ENCODE data around the gene FAM200B. TPM values are rescaled to one million over a fixed set of nuclear protein-coding genes. Genes with fewer than 3 reads are reported as not detected.

FAM200B gene
- total RNA-seq, 2 experiments from 2014 or later, result 18.5 to 22.1 TPM

DNA sequence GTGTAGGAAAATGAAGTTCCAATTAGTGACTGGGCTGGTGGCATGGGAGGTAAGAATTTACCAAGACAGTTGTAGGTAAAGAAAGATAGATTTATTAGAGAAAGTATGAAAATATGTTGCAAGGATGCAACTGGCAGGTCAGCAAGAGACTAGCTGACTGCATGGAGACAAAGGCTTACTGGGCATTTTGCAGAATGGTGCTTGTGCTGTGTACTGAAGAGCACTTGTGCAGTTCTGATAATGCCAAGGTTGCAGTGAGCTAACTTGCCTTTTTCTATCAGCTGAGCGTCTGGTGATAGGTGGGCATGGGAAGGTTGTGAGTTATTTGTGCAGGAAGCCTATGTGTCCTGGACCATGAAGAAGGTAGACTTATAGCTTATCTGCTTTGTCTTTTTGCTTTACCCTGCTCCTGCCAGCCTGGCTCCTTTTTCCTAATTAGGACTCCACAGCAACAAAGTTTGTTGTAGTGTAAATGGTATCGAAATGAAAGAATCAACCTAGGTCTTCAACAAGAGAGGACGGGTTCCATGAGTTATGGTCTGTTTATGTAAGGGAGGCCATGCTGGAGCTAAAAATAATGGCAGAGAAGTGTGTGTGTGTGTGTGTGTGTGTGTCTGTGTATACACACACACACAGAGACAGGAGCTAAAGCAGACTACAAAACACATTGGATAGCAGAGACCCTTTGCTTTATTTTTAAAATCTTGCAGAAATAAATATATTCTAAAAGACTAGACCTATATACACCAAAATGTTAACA, 36.2 kb downstream of the FAM200B start:
- no peak for ATAC-seq (ENCODE audit: poor library complexity)
- Histone ChIP-seq H3K36me3 (ENCODE audit: insufficient read depth, low read length) (no peaks in the 10 kb centered on the region), H3K27ac (ENCODE audit: low read depth in 1 of 2, low read length in 2 of 2) (no peak overlapping the region), H3K4me1 (ENCODE audit: insufficient read depth, low read length) (no peaks in the 10 kb centered on the region), H3K27me3 (ENCODE audit: control insufficient read depth in 1 of 2, insufficient read depth in 2 of 2, low read length in 2 of 2) (no peaks in the 10 kb centered on the region), H3K9me3 (ENCODE audit: control insufficient read depth in 1 of 2, insufficient read depth in 1 of 2, low read length in 2 of 2) (no peaks in the 10 kb centered on the region), H3K4me3 (ENCODE audit: low read length) (no peak overlapping the region)
- POLR2A ChIA-PET, result interaction anchor here (1.0 to 1.2 kb wide), 2 partner anchors 36 to 49 kb away, joined by 3 to 4 read pairs; partner anchors contain the start of gene FAM200B
- Mint-ChIP-seq H3K27me3 (no peaks in the 10 kb centered on the region), H3K4me3 (no peak overlapping the region), H3K27ac (no peak overlapping the region), H3K4me1 (ENCODE audit: low read depth) (no peaks in the 10 kb centered on the region), H3K36me3 (ENCODE audit: low read depth) (no peaks in the 10 kb centered on the region), H3K9me3 (no peaks in the 10 kb centered on the region)
- CTCF ChIA-PET, result no interaction called here
- no peak for DNase-seq
- intact Hi-C loops (cut with DNase I, micrococcal nuclease), result no loop called here
- TF ChIP-seq, protein P1, sequence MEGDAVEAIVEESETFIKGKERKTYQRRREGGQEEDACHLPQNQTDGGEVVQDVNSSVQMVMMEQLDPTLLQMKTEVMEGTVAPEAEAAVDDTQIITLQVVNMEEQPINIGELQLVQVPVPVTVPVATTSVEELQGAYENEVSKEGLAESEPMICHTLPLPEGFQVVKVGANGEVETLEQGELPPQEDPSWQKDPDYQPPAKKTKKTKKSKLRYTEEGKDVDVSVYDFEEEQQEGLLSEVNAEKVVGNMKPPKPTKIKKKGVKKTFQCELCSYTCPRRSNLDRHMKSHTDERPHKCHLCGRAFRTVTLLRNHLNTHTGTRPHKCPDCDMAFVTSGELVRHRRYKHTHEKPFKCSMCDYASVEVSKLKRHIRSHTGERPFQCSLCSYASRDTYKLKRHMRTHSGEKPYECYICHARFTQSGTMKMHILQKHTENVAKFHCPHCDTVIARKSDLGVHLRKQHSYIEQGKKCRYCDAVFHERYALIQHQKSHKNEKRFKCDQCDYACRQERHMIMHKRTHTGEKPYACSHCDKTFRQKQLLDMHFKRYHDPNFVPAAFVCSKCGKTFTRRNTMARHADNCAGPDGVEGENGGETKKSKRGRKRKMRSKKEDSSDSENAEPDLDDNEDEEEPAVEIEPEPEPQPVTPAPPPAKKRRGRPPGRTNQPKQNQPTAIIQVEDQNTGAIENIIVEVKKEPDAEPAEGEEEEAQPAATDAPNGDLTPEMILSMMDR (IDR thresholded peaks at IDR 0.05), result no peak

- POLR2A ChIA-PET, result interaction anchor here (1.0 to 1.2 kb wide), 2 partner anchors 36 to 48 kb away, joined by 3 to 4 read pairs; partner anchors contain the start of gene FAM200B
- no peak overlapping the region for H3K27ac ChIP-seq (ENCODE audit: low read depth in 1 of 2, low read length in 2 of 2)
- ATAC-seq (ENCODE audit: poor library complexity) (no peak), DNase-seq (no peak)
- H3K36me3 ChIP-seq (ENCODE audit: insufficient read depth, low read length), result no peaks in the 10 kb centered on the region
- H3K4me1 ChIP-seq (ENCODE audit: insufficient read depth, low read length), result no peaks in the 10 kb centered on the region
- H3K4me3 Mint-ChIP-seq, result no peak overlapping the region
- no peak overlapping the region for H3K27ac Mint-ChIP-seq
- H3K4me3 ChIP-seq (ENCODE audit: low read length), result no peak overlapping the region
- H3K27me3 ChIP-seq (ENCODE audit: control insufficient read depth in 1 of 2, insufficient read depth in 2 of 2, low read length in 2 of 2), result no peaks in the 10 kb centered on the region
- no peaks in the 10 kb centered on the region for H3K36me3 Mint-ChIP-seq (ENCODE audit: low read depth)
- CTCF ChIA-PET, result no interaction called here
- no peaks in the 10 kb centered on the region for H3K9me3 Mint-ChIP-seq
- TF ChIP-seq, protein P1 (IDR thresholded peaks at IDR 0.05), result no peak
- no peaks in the 10 kb centered on the region for H3K4me1 Mint-ChIP-seq (ENCODE audit: low read depth)
- no peaks in the 10 kb centered on the region for H3K27me3 Mint-ChIP-seq
- intact Hi-C loops (cut with DNase I, micrococcal nuclease), result no loop called here
- no peaks in the 10 kb centered on the region for H3K9me3 ChIP-seq (ENCODE audit: control insufficient read depth in 1 of 2, insufficient read depth in 1 of 2, low read length in 2 of 2)
Observed at GRCh38 chr4:15718465-15718864, 36.8 kb downstream of the FAM200B start.

GRCh38 chr4:15718959-15719358, 37.3 kb downstream of the FAM200B start:
- H3K4me3 Mint-ChIP-seq, result no peak overlapping the region
- Histone ChIP-seq H3K27ac (ENCODE audit: low read depth in 1 of 2, low read length in 2 of 2) (no peak overlapping the region), H3K36me3 (ENCODE audit: insufficient read depth, low read length) (no peaks in the 10 kb centered on the region), H3K27me3 (ENCODE audit: control insufficient read depth in 1 of 2, insufficient read depth in 2 of 2, low read length in 2 of 2) (no peaks in the 10 kb centered on the region), H3K4me3 (ENCODE audit: low read length) (no peak overlapping the region), H3K9me3 (ENCODE audit: control insufficient read depth in 1 of 2, insufficient read depth in 1 of 2, low read length in 2 of 2) (no peaks in the 10 kb centered on the region), H3K4me1 (ENCODE audit: insufficient read depth, low read length) (no peaks in the 10 kb centered on the region)
- no peaks in the 10 kb centered on the region for H3K9me3 Mint-ChIP-seq
- no peaks in the 10 kb centered on the region for H3K36me3 Mint-ChIP-seq (ENCODE audit: low read depth)
- no peaks in the 10 kb centered on the region for H3K27me3 Mint-ChIP-seq
- no peaks in the 10 kb centered on the region for H3K4me1 Mint-ChIP-seq (ENCODE audit: low read depth)
- TF ChIP-seq, protein P1 (IDR thresholded peaks at IDR 0.05), result no peak
- ChIA-PET POLR2A (no interaction called here), CTCF (no interaction called here)
- ATAC-seq (ENCODE audit: poor library complexity) (no peak), DNase-seq (no peak)
- H3K27ac Mint-ChIP-seq, result no peak overlapping the region
- intact Hi-C loops (cut with DNase I, micrococcal nuclease), result no loop called here
